LNCaP clone FGC (cell line): ENCODE results near the gene OR1J4.
"Not testable (repeated sequence)": the region's sequence is repeated elsewhere in the genome, so short reads cannot be mapped to it uniquely, and the experiment has no call there.

Experiments used
- DNase-seq: peaks from one replicate; pipeline ENCODE4 v3.0.0-alpha.2; 2011; ENCODE audit warnings: low read depth
- H3K4me3 ChIP-seq: 2 replicates; pipeline ENCODE4 v1.5.1; 2011; ENCODE audit warnings: mild to moderate bottlenecking, low read depth, low read length, control low read depth
- TF ChIP-seq, protein P1 (sequence below): IDR thresholded peaks from 2 replicates; pipeline ENCODE4 v1.5.1; 2012; ENCODE audit warnings: mild to moderate bottlenecking; ENCODE audit not compliant: control insufficient read depth, insufficient read depth; ENCODE audit errors: extremely low read depth

The OR1J4 gene

DNA sequence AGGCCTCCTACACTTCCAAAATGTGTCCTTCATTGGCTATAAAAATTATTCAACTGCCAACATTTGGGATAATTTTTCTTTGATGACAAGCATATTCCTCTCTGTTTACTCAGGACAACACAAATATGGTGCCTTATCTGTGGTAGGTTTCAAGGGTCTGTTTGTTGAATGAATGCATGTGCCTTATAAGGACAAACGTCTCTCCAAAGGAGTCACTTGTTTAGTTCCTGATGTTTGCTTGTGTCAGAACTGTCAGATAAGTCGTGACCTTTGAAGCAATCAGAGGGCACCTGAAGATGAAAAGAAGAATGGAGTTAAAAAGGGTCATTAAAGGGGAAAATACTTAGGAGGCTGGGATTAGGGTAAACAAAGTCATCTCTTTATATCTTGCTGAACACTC, 12.0 kb upstream of the OR1J4 start:
- DNase-seq = no peak
- TF ChIP-seq, protein P1, sequence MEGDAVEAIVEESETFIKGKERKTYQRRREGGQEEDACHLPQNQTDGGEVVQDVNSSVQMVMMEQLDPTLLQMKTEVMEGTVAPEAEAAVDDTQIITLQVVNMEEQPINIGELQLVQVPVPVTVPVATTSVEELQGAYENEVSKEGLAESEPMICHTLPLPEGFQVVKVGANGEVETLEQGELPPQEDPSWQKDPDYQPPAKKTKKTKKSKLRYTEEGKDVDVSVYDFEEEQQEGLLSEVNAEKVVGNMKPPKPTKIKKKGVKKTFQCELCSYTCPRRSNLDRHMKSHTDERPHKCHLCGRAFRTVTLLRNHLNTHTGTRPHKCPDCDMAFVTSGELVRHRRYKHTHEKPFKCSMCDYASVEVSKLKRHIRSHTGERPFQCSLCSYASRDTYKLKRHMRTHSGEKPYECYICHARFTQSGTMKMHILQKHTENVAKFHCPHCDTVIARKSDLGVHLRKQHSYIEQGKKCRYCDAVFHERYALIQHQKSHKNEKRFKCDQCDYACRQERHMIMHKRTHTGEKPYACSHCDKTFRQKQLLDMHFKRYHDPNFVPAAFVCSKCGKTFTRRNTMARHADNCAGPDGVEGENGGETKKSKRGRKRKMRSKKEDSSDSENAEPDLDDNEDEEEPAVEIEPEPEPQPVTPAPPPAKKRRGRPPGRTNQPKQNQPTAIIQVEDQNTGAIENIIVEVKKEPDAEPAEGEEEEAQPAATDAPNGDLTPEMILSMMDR = no peak
- no peak overlapping the region for H3K4me3 ChIP-seq

DNA sequence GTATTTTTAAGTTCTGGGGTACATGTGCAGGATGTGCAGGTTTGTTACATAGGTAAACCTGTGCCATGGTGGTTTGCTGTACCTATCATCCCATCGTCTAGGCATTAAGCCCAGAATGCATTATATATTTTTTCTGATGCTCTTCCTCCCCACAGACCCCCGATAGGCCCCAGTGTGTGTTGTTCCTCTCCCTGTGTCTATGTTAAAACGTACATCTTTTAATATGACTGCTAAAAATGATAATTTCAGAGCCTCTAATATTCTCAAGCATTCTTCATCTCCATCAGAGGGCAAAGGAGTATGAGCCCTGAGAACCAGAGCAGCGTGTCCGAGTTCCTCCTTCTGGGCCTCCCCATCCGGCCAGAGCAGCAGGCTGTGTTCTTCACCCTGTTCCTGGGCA, 8.4 kb upstream of the OR1J4 start, which contains the start of gene OR1J2:
Gene OR1J2 (plus strand): TSS at position 301 of the 400 bp plus-strand sequence. CDS start 0 bp downstream, at position 301.
- no peak for DNase-seq
- no peak within 1 kb of the TSS for H3K4me3 ChIP-seq
- TF ChIP-seq, protein P1 = no peak

DNA sequence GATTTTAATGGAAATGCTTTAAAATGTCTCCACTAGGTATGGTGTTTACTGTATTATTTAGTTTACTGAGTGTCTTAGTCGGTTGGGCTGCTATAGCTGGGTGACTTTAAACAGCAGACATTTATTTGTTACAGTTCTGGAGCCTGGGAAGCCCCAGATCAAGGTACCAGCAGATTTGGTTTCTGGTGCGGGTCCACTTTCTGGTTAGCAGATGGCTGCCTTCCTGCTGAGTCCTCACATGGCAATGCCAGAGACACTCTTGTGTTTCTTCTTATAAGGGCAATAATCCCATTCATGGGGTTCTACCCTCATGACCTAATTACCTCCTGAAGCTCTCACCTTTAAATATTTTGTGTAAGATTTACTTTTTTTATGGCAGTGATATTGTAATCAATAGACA, 715 bp upstream of the OR1J4 start:
- DNase-seq = no peak
- no peak overlapping the region for H3K4me3 ChIP-seq
- TF ChIP-seq, protein P1 = no peak

DNA sequence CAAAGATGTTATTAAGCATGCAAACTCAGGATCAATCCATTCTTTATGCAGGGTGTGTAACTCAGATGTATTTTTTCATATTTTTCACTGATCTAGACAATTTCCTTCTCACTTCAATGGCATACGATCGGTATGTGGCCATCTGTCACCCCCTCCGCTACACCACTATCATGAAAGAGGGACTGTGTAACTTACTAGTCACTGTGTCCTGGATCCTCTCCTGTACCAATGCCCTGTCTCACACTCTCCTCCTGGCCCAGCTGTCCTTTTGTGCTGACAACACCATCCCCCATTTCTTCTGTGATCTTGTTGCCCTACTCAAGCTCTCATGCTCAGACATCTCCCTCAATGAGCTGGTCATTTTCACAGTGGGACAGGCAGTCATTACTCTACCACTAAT, 435 bp downstream of the OR1J4 start:
- TF ChIP-seq, protein P1 = no peak
- no peak for DNase-seq

DNA sequence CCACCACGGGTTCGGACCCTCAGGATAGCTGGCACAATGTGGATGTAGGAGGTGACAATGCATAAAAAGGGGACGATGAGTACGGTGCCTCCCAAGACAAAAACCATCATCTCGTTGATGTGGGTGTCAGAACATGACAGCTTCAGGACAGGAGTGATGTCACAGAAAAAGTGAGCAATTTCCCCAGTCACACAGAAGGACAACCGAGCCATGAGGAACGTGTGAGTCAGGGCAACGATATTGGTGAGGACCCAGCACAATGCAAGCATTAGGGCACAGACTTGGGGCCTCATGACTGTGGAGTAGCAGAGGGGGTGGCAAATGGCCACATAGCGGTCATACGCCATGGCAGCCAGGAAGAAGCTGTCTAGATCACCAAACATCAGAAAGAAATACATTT, 7.7 kb downstream of the OR1J4 start:
- TF ChIP-seq, protein P1 = no peak
- DNase-seq = no peak

More for the DNA sequence above, 435 bp downstream of the OR1J4 start:
- no peak overlapping the region for H3K4me3 ChIP-seq

DNA sequence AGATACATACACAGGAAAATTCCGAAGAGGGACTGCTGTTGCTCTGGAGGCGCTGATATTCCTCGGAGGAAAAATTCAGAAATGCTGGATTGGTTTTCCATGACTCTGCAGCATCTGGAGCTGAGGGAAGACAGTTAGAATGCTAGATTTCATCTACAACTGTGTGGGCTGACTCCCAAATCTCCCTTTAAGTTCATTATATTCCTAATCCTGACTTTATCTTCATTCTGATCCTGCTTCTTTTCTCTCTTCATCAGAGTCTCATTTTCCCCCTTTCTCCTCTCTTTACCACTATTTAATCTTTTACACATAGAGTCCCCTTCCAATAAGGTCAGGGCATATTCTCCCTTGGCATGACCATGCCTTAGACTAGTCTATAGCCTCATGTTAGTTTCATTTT, 8.3 kb downstream of the OR1J4 start, which contains the start of gene OR1N1:
Gene OR1N1 (minus strand): TSS at position 101 of the 400 bp plus-strand sequence. CDS start 0 bp downstream, at position 101.
- no peak within 1 kb of the TSS for H3K4me3 ChIP-seq
- TF ChIP-seq, protein P1 = no peak
- DNase-seq = no peak

More for the DNA sequence above, 7.7 kb downstream of the OR1J4 start:
- H3K4me3 ChIP-seq = no peak overlapping the region

DNA sequence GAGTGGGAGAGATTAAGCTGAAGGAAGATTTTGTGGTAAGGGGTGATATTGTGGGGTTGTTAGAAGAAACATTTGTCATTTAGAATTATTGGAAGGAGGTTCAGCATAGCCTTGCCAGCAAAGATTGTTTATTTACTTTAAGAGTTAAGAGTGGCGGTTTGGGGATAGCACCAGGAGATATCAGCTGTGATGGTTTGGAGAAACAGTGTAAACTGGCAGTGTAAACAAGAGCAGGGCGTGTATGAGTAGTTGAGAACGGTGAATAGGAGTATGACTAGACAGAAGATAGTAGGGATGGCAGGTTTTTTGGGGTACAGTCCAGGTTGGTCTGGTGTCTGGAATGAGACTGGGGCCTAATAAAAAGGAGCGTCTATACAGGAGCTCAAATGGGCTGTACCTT, 12.2 kb downstream of the OR1J4 start:
- DNase-seq, H3K4me3 ChIP-seq: not testable (repeated sequence)
